GM13976 (cell line): Measurements from ENCODE around the gene KLHL3.

Experiments
- DNase-seq: peaks from one replicate; pipeline ENCODE4 v3.0.0; 2012; ENCODE audit warnings: low spot score
- in situ Hi-C: fragments of 300-500 bp; cut with MboI; formaldehyde crosslinking; loops from one replicate; pipeline ENCODE4 v1.12.0; 2022; ENCODE audit warnings: low sequenced_read_pairs, mixed read lengths, inconsistent platforms; ENCODE audit not compliant: unreplicated experiment
- TF ChIP-seq, protein P1 (sequence below): IDR thresholded peaks from 2 replicates; pipeline ENCODE4 v1.5.1; 2012; ENCODE audit warnings: borderline replicate concordance, mild to moderate bottlenecking; ENCODE audit not compliant: insufficient read depth; ENCODE audit errors: extremely low read depth, missing control alignments, control extremely low read depth

The KLHL3 gene

DNA sequence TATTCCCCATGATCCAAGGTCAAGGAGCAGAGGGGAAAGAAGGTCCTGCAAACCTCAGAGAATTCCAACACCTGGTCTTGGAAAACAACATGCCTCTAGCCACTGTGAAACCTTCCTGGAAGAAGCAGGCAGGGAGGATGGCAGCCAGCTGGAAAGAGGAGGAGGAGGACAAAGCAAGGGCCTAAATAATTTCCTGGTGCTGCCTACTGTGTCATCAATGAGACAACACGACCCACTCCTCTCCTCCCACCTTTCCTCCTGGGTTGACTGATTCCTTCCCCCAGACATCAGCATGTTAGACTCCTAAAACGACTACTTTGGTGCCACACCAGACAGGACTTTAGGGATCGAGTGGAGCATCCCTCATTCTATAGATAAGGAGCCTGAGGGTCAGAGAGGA lies 78.8 kb downstream of the KLHL3 start:
- no peak for DNase-seq
- TF ChIP-seq, protein P1, sequence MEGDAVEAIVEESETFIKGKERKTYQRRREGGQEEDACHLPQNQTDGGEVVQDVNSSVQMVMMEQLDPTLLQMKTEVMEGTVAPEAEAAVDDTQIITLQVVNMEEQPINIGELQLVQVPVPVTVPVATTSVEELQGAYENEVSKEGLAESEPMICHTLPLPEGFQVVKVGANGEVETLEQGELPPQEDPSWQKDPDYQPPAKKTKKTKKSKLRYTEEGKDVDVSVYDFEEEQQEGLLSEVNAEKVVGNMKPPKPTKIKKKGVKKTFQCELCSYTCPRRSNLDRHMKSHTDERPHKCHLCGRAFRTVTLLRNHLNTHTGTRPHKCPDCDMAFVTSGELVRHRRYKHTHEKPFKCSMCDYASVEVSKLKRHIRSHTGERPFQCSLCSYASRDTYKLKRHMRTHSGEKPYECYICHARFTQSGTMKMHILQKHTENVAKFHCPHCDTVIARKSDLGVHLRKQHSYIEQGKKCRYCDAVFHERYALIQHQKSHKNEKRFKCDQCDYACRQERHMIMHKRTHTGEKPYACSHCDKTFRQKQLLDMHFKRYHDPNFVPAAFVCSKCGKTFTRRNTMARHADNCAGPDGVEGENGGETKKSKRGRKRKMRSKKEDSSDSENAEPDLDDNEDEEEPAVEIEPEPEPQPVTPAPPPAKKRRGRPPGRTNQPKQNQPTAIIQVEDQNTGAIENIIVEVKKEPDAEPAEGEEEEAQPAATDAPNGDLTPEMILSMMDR = no peak
- in situ Hi-C loops = loop anchor here (10.0 kb wide), 1 partner anchor 88 kb away; no protein-coding TSS in a partner anchor

DNA sequence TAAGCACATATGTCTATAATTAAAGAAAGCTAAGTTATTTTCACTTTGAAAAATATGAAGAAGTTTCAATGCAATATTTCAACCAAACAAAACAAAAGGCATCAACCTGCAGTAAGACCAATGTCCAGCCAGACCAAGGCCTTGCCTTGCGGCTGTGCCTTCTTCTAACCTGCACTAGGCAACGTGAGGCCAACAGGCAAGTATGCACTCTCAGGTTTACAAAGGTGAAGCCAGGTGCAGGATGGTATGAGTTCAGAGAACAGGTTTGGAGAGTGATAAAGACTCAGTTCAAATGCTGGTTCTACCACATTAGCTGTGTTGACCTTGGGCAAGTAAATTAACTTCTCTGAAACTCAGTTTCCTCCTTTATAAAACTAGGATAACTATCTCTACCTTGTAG lies 79.3 kb downstream of the KLHL3 start:
- TF ChIP-seq, protein P1 = no peak
- DNase-seq = no peak
- in situ Hi-C loops = loop anchor here (10.0 kb wide), 1 partner anchor 88 kb away; no protein-coding TSS in a partner anchor

DNA sequence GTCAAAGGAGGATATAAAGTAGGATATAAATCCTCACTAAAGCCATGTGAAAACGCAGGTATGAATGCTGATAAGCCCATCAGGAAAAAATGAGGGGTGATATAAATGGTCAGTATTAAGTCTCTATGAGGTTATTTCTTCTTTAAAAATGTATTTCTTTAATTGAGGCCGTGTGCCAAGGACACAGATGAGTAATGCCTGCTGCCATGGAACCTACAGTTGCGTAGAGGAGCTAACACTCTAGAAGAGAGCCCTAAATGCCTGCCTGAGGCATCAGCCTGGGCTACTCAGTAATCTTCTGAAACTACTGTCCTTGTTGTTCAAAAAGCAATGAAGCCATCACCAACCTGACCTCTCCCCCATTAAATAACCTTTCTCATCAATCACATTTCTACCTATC lies 84.9 kb downstream of the KLHL3 start:
- DNase-seq = no peak
- in situ Hi-C loops = loop anchor here (10.0 kb wide), 1 partner anchor 94 kb away; no protein-coding TSS in a partner anchor
- TF ChIP-seq, protein P1 = no peak

DNA sequence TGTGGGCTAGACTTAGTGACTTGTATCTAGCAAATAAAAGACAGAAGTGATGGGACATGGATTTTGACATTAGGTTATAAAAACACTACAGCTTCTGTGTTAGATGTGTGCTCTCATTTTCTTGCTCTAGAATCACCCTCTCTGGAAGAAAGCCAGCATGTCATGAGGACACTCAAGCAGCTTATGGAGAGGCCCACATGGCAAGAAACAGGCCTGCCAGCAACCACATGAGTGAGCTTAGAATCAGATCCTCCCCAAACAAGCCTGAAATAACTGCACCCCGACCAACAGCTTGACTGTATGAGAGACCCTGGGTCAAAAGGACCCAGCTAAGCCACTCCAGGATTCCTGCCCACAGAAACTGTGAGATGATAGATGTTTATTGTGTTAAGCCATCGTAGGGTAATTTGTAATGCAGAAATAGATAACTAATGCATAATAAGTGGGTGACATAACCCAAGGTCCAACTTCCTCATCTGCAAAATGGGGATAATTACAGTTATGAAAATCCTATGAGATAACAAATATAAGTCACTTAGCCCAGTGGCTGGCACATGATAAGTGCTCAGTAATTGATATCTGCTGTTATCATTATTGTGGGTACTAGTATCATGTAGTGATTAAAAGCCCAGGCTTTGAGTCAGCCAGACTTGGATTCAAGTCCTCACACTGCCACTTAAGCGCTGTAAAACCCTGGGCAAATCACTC lies 86.5 kb downstream of the KLHL3 start:
- in situ Hi-C loops = no loop called here
- no peak for DNase-seq
- TF ChIP-seq, protein P1 = no peak

DNA sequence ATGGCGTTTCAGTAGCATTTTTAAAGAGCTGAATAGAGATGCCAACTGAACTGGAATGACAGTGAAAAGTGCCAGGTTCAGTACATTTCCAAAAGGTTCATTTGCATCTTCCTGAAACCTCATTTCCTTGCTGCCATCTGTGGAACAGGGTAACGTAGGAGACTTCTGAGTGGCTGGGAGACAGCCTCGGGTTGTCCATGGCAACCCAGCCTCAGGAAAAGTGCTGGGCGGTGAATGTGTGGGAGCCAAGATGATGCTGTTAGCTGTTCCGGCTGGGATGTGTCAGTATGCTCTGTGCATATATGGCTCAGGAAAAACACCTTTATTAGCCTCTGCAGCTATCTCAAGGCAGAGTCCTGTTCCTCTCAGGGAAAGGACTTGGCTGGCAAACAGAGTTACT lies 87.5 kb downstream of the KLHL3 start:
- in situ Hi-C loops = no loop called here
- TF ChIP-seq, protein P1 = no peak
- no peak for DNase-seq

DNA sequence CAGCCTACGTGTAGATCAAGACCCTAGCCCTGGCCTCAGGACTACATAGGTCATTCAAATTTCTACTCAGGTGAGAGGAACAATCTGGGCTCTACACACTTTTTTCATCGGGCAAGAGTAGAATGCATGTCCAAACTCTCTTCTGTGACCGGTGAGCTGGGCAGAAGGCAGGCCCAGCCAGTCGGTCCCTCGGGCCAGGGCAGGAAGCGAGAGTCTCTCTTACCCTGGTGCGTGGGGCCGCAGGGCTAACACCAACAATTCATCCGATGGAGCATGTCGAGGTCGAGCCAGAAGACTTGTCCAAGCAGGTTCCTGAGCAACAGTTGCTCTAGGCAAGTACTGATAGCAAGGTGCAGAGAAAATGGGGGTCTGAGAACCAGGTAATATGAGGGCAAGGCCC lies 88.5 kb downstream of the KLHL3 start:
- in situ Hi-C loops = no loop called here
- TF ChIP-seq, protein P1 = no peak
- no peak for DNase-seq
